ENCODE results near the gene EYA2.

GRCh38 chr20:47210470-47210869 lies 315.8 kb downstream of the EYA2 start:
- TF ChIP-seq CTCF (conservative IDR thresholded peaks at IDR 0.05) (no peak), ZFX (IDR thresholded peaks at IDR 0.05) (no peak)

All from C4-2B (cell line).